Measurements from ENCODE around the gene SH2D1B. TPM values are rescaled to one million over a fixed set of nuclear protein-coding genes. Genes with fewer than 3 reads are reported as not detected.

The SH2D1B gene
- total and polyA plus RNA-seq, 7 donors, result 0.60 to 2.3 (median 0.92) TPM; not detected in 4

GRCh38 chr1:162388615-162389014, 23.3 kb downstream of the SH2D1B start:
- Histone ChIP-seq H3K27ac (no peak overlapping the region), H3K27me3 (no peaks in the 10 kb centered on the region), H3K36me3 (peaks cover 0 to 5% (median 2%) of the 10 kb centered on the region in 4 donors), H3K4me1 (peaks cover 0 to 3% (median 0%) of the 10 kb centered on the region in 4 donors), H3K4me3 (no peak overlapping the region), H3K9me3 (no peaks in the 10 kb centered on the region)
- intact Hi-C loops (cut with DNase I), result no loop called here
- no peak for DNase-seq
- WGBS, 2 donors, result 91% methylated on average over 5 of the region's 5 CpGs
- TF ChIP-seq CTCF (IDR thresholded peaks at IDR 0.05), result no peak
- TF ChIP-seq POLR2AphosphoS5 (IDR thresholded peaks at IDR 0.05), result no peak
- no peak for TF ChIP-seq POLR2A (IDR thresholded peaks at IDR 0.05)
- TF ChIP-seq EP300 (IDR thresholded peaks at IDR 0.05), result no peak

- peaks cover 0 to 10% (median 2%) of the 10 kb centered on the region in 4 donors for H3K36me3 ChIP-seq
These were observed 23.8 kb downstream of the SH2D1B start for GRCh38 chr1:162388083-162388594.

GRCh38 chr1:162387226-162388082, 24.5 kb downstream of the SH2D1B start:
- TF ChIP-seq CTCF (IDR thresholded peaks at IDR 0.05) (no peak), POLR2A (IDR thresholded peaks at IDR 0.05) (no peak), POLR2AphosphoS5 (IDR thresholded peaks at IDR 0.05) (no peak), EP300 (IDR thresholded peaks at IDR 0.05) (no peak)
- 86 to 92% methylated on average over 20 of the region's 20 CpGs for WGBS, 2 donors
- intact Hi-C loops (cut with DNase I), result no loop called here
- H3K27ac ChIP-seq, result no peak overlapping the region
- no peak for DNase-seq
- no peaks in the 10 kb centered on the region for H3K27me3 ChIP-seq
- H3K36me3 ChIP-seq, result peaks cover 0 to 17% (median 2%) of the 10 kb centered on the region in 4 donors
- no peaks in the 10 kb centered on the region for H3K9me3 ChIP-seq
- peaks cover 0 to 3% (median 0%) of the 10 kb centered on the region in 4 donors for H3K4me1 ChIP-seq
- H3K4me3 ChIP-seq, result no peak overlapping the region

More at GRCh38 chr1:162388083-162388594, 23.8 kb downstream of the SH2D1B start:
- H3K4me1 ChIP-seq, result peaks cover 0 to 3% (median 0%) of the 10 kb centered on the region in 4 donors
- no peak overlapping the region for H3K27ac ChIP-seq
- intact Hi-C loops (cut with DNase I), result no loop called here
- no peak overlapping the region for H3K4me3 ChIP-seq
- no peaks in the 10 kb centered on the region for H3K27me3 ChIP-seq
- no peak for DNase-seq
- TF ChIP-seq EP300 (IDR thresholded peaks at IDR 0.05) (no peak), POLR2A (IDR thresholded peaks at IDR 0.05) (no peak), CTCF (IDR thresholded peaks at IDR 0.05) (no peak)
- 85 to 96% methylated on average over 8 of the region's 8 CpGs for WGBS, 2 donors
- H3K9me3 ChIP-seq, result no peaks in the 10 kb centered on the region

- Histone ChIP-seq H3K36me3 (peaks cover 0 to 18% (median 2%) of the 10 kb centered on the region in 4 donors), H3K27me3 (no peaks in the 10 kb centered on the region), H3K27ac (no peak overlapping the region), H3K4me3 (no peak overlapping the region), H3K4me1 (no peaks in the 10 kb centered on the region), H3K9me3 (no peaks in the 10 kb centered on the region)
- intact Hi-C loops (cut with DNase I), result no loop called here
- DNase-seq, result no peak
- 80 to 86% methylated on average over 8 of the region's 8 CpGs for WGBS, 2 donors
- no peak for TF ChIP-seq POLR2A (IDR thresholded peaks at IDR 0.05)
- TF ChIP-seq POLR2AphosphoS5 (IDR thresholded peaks at IDR 0.05), result no peak
- no peak for TF ChIP-seq EP300 (IDR thresholded peaks at IDR 0.05)
- TF ChIP-seq CTCF (IDR thresholded peaks at IDR 0.05), result no peak
These were observed 25.4 kb downstream of the SH2D1B start for GRCh38 chr1:162386292-162387225.
